Measurements from ENCODE around the gene RPL10. TPM values are rescaled to one million over a fixed set of nuclear protein-coding genes. Genes with fewer than 3 reads are reported as not detected.
"Not testable (repeated sequence)": the region's sequence is repeated elsewhere in the genome, so short reads cannot be mapped to it uniquely, and the experiment has no call there.

The RPL10 gene
- polyA plus RNA-seq, 4 donors: 2,815 to 4,008 (median 3,095) TPM

GRCh38 chrX:154399527-154400368, 1.6 kb downstream of the RPL10 start:
- no peak for DNase-seq (ENCODE audit: low read depth in 4 of 4, low spot score in 3 of 4)

DNA sequence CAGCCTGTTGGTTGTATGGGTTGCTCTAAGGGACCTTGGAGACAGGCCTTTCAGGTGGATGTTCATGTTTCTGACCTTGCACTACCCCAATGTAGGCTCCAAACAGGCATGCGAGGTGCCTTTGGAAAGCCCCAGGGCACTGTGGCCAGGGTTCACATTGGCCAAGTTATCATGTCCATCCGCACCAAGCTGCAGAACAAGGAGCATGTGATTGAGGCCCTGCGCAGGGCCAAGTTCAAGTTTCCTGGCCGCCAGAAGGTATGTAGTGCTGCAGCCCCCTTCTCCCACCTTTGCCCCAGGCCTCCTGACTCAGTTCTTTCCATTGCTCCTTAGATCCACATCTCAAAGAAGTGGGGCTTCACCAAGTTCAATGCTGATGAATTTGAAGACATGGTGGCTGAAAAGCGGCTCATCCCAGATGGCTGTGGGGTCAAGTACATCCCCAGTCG, 2.2 kb downstream of the RPL10 start:
- DNase-seq (ENCODE audit: low read depth in 4 of 4, low spot score in 3 of 4): not testable (repeated sequence)

- no peak for DNase-seq (ENCODE audit: low read depth in 4 of 4, low spot score in 3 of 4)
Measured at GRCh38 chrX:154401045-154401799, 3.0 kb downstream of the RPL10 start.

DNA sequence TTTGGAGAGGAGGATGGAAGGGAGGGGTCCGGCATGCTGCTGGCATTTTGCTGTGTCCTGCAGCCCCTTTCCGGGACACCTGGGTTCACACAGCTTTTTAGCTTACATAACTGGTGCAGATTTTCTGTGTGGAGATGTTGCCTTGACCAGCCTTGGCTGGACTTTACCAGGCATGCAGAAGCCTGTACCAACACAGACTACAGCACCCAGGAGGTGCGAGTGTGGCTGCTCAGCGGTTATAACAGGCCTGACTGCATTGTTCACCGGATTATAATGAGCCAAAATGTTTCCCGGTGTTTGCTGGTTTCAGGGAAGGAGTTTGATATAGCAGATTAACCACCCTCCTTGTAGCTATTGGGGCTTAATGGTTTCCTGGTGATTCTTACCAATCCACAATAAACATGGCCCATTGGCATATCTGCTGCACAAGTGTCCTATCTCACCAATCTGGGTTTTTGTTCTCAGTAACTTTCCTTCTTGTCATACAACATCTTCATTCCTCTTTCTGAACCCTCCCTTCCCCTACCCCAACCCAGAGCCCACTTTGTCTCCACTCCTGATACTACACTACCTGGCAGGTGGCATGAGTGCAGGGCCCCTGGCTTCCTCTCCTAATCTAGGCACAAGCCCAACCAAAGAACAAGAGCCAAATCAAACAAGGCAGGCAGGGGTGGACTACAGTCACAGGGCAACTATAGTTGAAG, 3.9 kb downstream of the RPL10 start:
- no peak for DNase-seq (ENCODE audit: low read depth in 4 of 4, low spot score in 3 of 4)

DNA sequence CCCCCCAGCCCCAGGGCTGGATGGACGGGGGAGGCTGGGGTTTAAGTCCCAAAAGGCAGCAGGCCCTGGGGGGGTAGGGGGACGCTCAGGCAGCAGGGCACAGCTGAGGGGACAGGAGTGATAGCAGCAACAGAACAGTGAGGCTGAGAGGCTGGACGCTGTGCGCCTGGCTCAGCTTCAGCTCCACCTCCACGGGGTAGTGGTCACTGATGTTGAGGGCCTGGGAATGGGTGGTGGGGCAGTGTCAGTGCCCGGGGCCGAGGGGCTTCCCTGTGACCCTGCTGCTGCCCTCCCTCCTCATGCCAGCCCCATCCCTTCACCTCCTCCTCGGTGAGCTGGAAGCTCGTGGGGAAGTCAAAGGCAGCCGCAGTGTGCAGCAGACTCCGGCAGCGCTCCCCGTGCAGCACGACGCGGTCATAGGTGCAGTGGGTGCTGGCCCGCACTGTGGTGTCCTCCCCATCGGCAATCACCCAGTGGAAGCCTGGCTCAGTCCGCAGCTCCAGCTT, 4.5 kb downstream of the RPL10 start:
- DNase-seq (ENCODE audit: low read depth in 4 of 4, low spot score in 3 of 4): no peak

GRCh38 chrX:154403192-154403591, 5.0 kb downstream of the RPL10 start:
- no peak for DNase-seq (ENCODE audit: low read depth in 4 of 4, low spot score in 3 of 4)

- no peak for DNase-seq (ENCODE audit: low read depth in 4 of 4, low spot score in 3 of 4)
Measured at GRCh38 chrX:154403858-154404257, 5.7 kb downstream of the RPL10 start.

DNA sequence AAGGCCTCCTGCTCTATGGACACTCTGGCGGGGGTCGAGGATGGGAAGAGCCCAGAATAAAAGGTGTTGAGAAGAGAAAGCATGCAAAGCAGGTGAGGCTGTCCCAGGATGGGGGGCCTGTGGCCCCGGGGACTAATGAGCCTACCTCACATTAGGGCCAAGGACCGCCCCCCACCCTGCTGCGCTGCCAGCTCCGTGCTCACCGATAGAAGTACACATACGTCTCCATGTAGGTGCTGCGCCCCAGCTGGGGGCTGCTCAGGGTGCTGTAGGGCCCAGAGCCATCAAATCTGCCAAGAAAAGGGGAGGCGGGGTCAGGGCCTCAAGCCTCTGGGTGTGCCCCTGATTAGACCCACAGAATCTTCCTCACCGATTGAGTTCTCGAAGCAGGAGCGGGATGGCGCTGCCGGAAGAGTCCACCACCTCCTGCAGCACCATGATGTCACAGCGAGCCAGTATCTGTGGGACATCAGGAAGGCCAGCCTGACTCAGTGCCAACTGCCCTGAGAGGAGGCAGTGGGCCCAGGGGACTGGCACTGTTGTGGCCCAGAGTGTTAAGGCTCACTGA, 6.5 kb downstream of the RPL10 start:
- no peak for DNase-seq (ENCODE audit: low read depth in 4 of 4, low spot score in 3 of 4)

GRCh38 chrX:154408659-154409221, 10.6 kb downstream of the RPL10 start:
- DNase-seq (ENCODE audit: low read depth in 4 of 4, low spot score in 3 of 4): no peak

DNA sequence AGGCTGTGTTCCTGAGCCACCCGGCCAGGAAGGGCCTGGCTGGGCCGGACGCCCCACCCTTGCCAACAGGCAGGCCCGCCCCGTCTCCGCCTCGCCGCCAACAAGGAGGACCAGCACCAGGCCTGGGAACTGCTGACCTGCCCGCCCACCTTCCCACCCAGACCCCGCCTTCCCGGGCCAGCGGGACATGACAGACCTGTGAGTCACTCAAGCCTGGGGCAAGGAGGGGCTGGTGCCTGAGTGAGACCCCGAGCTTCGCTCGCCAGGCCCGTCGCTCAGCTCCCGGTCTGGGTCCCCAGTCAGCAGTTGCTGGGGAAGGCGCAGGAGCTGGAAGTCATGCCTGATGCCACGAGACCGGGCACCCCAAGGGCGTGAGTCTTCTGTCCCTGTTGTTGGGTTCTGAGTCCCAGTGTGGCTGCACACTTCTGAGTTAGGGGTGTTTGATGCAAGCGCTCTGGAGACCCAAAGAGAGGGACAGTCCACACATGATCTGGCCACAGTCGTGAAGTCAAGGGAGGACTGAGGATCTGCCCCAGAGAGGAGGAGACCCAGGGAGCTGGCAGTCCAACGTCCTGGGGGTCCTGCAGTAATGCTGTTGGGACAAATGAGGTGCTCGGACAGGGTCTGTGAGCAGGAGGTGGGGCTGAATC, 11.2 kb downstream of the RPL10 start, which contains the start of gene DNASE1L1:
Gene DNASE1L1 (minus strand): TSS at position 33 of the 650 bp plus-strand sequence. CDS start 3,686 bp downstream, outside the sequence.
- no peak for DNase-seq (ENCODE audit: low read depth in 4 of 4, low spot score in 3 of 4)

GRCh38 chrX:154411981-154412340, 13.8 kb downstream of the RPL10 start:
- no peak for DNase-seq (ENCODE audit: low read depth in 4 of 4, low spot score in 3 of 4)

GRCh38 chrX:154412468-154412867, 14.3 kb downstream of the RPL10 start:
- no peak for DNase-seq (ENCODE audit: low read depth in 4 of 4, low spot score in 3 of 4)

DNA sequence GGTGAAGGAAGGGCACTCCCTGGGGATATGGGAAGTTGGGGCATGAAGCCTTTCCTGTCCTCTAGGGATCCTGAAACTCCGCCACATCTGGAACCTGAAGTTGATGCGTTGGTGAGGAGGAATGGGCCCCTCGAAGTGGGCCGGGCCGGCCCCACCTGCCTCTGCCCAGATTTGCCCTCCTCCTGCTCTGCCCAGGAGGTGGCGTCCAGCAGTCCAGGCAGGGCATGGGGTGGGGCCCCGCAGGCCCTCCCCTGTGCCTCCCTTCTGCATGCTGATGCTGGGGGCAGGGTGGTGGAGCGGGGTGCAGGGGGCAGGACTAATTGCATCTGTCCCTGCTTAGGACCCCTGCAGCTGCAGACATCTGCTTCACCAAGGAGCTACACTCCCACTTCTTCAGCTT, 15.0 kb downstream of the RPL10 start:
- DNase-seq (ENCODE audit: low read depth in 4 of 4, low spot score in 3 of 4): no peak

DNA sequence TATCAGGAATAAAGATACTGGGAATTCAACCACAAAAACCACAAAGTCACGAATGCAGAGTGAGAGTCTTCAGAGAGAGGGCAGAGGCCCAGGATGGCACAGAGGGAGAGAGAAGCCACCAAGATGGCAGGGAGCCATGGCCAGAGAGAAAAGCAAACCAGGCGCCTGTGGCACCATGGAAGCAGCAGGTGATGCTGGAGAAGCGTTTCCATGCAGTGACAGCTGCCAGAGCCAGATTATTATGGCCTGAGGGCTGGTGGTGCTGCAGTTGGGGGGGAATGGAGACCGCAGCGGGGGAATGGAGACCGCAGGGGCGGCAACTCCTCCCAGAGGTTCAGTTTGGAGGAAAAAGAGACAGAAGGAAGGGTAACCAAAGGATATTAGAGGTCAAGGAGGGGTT, 19.0 kb downstream of the RPL10 start:
- no peak for DNase-seq (ENCODE audit: low read depth in 4 of 4, low spot score in 3 of 4)

GRCh38 chrX:154419189-154419588, 21.0 kb downstream of the RPL10 start:
- no peak for DNase-seq (ENCODE audit: low read depth in 4 of 4, low spot score in 3 of 4)

- no peak for DNase-seq (ENCODE audit: low read depth in 4 of 4, low spot score in 3 of 4)
Measured at GRCh38 chrX:154419688-154420401, 21.7 kb downstream of the RPL10 start.

GRCh38 chrX:154420402-154420756, 22.2 kb downstream of the RPL10 start:
- no peak for DNase-seq (ENCODE audit: low read depth in 4 of 4, low spot score in 3 of 4)

- DNase-seq (ENCODE audit: low read depth in 4 of 4, low spot score in 3 of 4): no peak
Measured at GRCh38 chrX:154426916-154427770, 29.0 kb downstream of the RPL10 start.

Data from right renal pelvis (tissue), 4 donors.